SK-N-SH (cell line): ENCODE results near the gene TMEM140. TPM values are rescaled to one million over a fixed set of nuclear protein-coding genes. Genes with fewer than 3 reads are reported as not detected.

Experiments
- CTCF ChIA-PET: fragments of 300-600, 350-600 bp; formaldehyde crosslinking; extraction: SDS; loops from one replicate; lab custom pipeline; 2021; lab: Yijun Ruan, JAX
- POLR2A ChIA-PET: fragments of 350-600 bp; sonication (Branson Sonifier 250); formaldehyde crosslinking; extraction: SDS; loops from one replicate; lab custom pipeline; 2020; ENCODE audit warnings: antibody characterized with exemption, inconsistent platforms; lab: Yijun Ruan, JAX
- DNase-seq: peaks from one replicate; pipeline ENCODE4 v3.0.0; 2012
- H2AFZ ChIP-seq: fragments of 200-600 bp; sonication (generic); 2 replicates; pipeline ENCODE4 v1.8.1; 2016; ENCODE audit warnings: antibody characterized with exemption, mild to moderate bottlenecking, low read depth
- H3F3A ChIP-seq: fragments of 200-600 bp; sonication (generic); replicated peaks from 2 replicates; pipeline ENCODE3; 2016; ENCODE audit warnings: antibody characterized with exemption, mild to moderate bottlenecking; ENCODE audit not compliant: insufficient read depth
- H3K27ac ChIP-seq, 2 experiments: fragments of 200-500 bp in 1 of 2; fragments of 200-600 bp in 1 of 2; sonication (Bioruptor generic) in 1 of 2; sonication (generic), shearing (Covaris generic) in 1 of 2; 2 replicates each; pipeline versions ENCODE4 v1.5.1 to v1.6.1; 2014 to 2016; ENCODE audit warnings: low read depth in 2 of 2, inconsistent platforms in 1 of 2, low read length in 1 of 2, mild to moderate bottlenecking in 1 of 2, mixed read lengths in 1 of 2
- H3K27me3 ChIP-seq: fragments of 200-600 bp; sonication (generic), shearing (Covaris generic); 2 replicates; pipeline ENCODE4 v1.6.1; 2016; ENCODE audit warnings: mixed run types; ENCODE audit not compliant: insufficient read depth
- H3K36me3 ChIP-seq, 2 experiments: fragments of 200-500 bp in 1 of 2; fragments of 200-600 bp in 1 of 2; sonication (Bioruptor generic) in 1 of 2; sonication (generic) in 1 of 2; replicated peaks in 1 of 2; 2 replicates each; pipeline versions ENCODE3 to v1.5.1; 2014 to 2016; ENCODE audit warnings: low read length in 1 of 2, mild to moderate bottlenecking in 1 of 2; ENCODE audit not compliant: insufficient read depth in 2 of 2, control insufficient read depth in 1 of 2
- H3K4me1 ChIP-seq, 2 experiments: fragments of 200-500 bp in 1 of 2; fragments of 200-600 bp in 1 of 2; sonication (Bioruptor generic) in 1 of 2; sonication (generic), shearing (Covaris generic) in 1 of 2; 2 replicates each; pipeline versions ENCODE4 v1.5.1 to v1.6.1; 2014 to 2016; ENCODE audit warnings: low read depth in 1 of 2, low read length in 1 of 2, mixed run types in 1 of 2; ENCODE audit not compliant: insufficient read depth in 2 of 2, control insufficient read depth in 1 of 2
- H3K4me2 ChIP-seq: fragments of 200-600 bp; sonication (generic), shearing (Covaris generic); 2 replicates; pipeline ENCODE4 v1.6.1; 2017; ENCODE audit warnings: mixed run types
- H3K4me3 ChIP-seq, 2 experiments: fragments of 200-500 bp in 1 of 2; fragments of 200-600 bp in 1 of 2; sonication (Bioruptor generic) in 1 of 2; sonication (generic), shearing (Covaris generic) in 1 of 2; 2 replicates each; pipeline versions ENCODE4 v1.5.1 to v1.8.1; 2014 to 2016; ENCODE audit warnings: low read depth in 2 of 2, inconsistent platforms in 1 of 2, low read length in 1 of 2, mild to moderate bottlenecking in 1 of 2, mixed read lengths in 1 of 2, moderate library complexity in 1 of 2
- H3K79me2 ChIP-seq: fragments of 200-600 bp; sonication (generic); 2 replicates; pipeline ENCODE4 v1.8.1; 2017; ENCODE audit warnings: mild to moderate bottlenecking; ENCODE audit not compliant: insufficient read depth
- H3K9ac ChIP-seq: fragments of 200-600 bp; sonication (generic); 2 replicates; pipeline ENCODE4 v1.6.1; 2017; ENCODE audit warnings: mixed run types
- H3K9me2 ChIP-seq: fragments of 200-600 bp; sonication (generic); 2 replicates; pipeline ENCODE4 v1.6.1; 2017; ENCODE audit warnings: mixed run types
- H3K9me3 ChIP-seq: fragments of 200-600 bp; sonication (generic); 2 replicates; pipeline ENCODE4 v1.6.1; 2017; ENCODE audit warnings: mixed run types, mild to moderate bottlenecking, moderate library complexity
- H4K20me1 ChIP-seq: fragments of 200-600 bp; sonication (generic); 2 replicates; pipeline ENCODE4 v1.6.1; 2017; ENCODE audit warnings: mild to moderate bottlenecking, mixed run types; ENCODE audit not compliant: insufficient read depth
- CHD2 ChIP-seq: fragments of 150-350 bp; IDR thresholded peaks from 2 replicates; pipeline ENCODE4 v1.6.1; 2018; ENCODE audit warnings: low read length; ENCODE audit not compliant: partially characterized antibody
- EP300 ChIP-seq, 2 experiments: IDR thresholded peaks; 2 replicates each; pipeline versions ENCODE4 v1.4.0 to v1.6.1; 2012; ENCODE audit warnings: borderline replicate concordance in 1 of 2, low read depth in 1 of 2, low read length in 1 of 2
- EZH2phosphoT487 ChIP-seq: fragments of 200-600 bp; sonication (generic); IDR thresholded peaks from 2 replicates; pipeline ENCODE4 v1.6.1; 2017; ENCODE audit warnings: low read depth, mixed run types, mild to moderate bottlenecking, antibody characterized with exemption, moderate library complexity, borderline replicate concordance
- FOSL2 ChIP-seq: IDR thresholded peaks from 2 replicates; pipeline ENCODE4 v1.4.0; 2012; ENCODE audit warnings: low read depth, mild to moderate bottlenecking, moderate library complexity, borderline replicate concordance
- FOXJ3 ChIP-seq: sonication (generic); formaldehyde crosslinking; IDR thresholded peaks from 2 replicates; pipeline ENCODE4 v1.5.1; 2020; ENCODE audit warnings: mild to moderate bottlenecking, missing genetic modification reagents
- FOXM1 ChIP-seq: IDR thresholded peaks from 2 replicates; pipeline ENCODE4 v1.4.0; 2012; ENCODE audit warnings: low read depth, mild to moderate bottlenecking
- JUND ChIP-seq: IDR thresholded peaks from 2 replicates; pipeline ENCODE4 v1.4.0; 2012
- MAX ChIP-seq: IDR thresholded peaks from 2 replicates; pipeline ENCODE4 v1.4.0; 2012; ENCODE audit warnings: low read depth
- MEF2A ChIP-seq: IDR thresholded peaks from 2 replicates; pipeline ENCODE4 v1.4.0; 2012; ENCODE audit warnings: low read depth, borderline replicate concordance
- NFIC ChIP-seq: IDR thresholded peaks from 2 replicates; pipeline ENCODE4 v1.4.0; 2012; ENCODE audit warnings: borderline replicate concordance
- RCOR1 ChIP-seq: fragments of 150-350 bp; IDR thresholded peaks from 2 replicates; pipeline ENCODE4 v1.6.1; 2017; ENCODE audit warnings: antibody characterized with exemption, low read length
- RFX5 ChIP-seq: IDR thresholded peaks from 2 replicates; pipeline ENCODE4 v1.6.1; 2012; ENCODE audit warnings: mild to moderate bottlenecking, improper control_type of control experiment, low read length
- SIN3A ChIP-seq: IDR thresholded peaks from 2 replicates; pipeline ENCODE4 v1.6.1; 2012; ENCODE audit warnings: low read depth, mild to moderate bottlenecking, low read length, moderate library complexity, borderline replicate concordance
- SMC3 ChIP-seq: IDR thresholded peaks from 2 replicates; pipeline ENCODE4 v1.6.1; 2012; ENCODE audit warnings: low read depth, low read length, improper control_type of control experiment
- TAF1 ChIP-seq: IDR thresholded peaks from 2 replicates; pipeline ENCODE4 v1.6.1; 2012; ENCODE audit warnings: low read depth, mild to moderate bottlenecking, low read length, moderate library complexity, borderline replicate concordance
- TEAD4 ChIP-seq: IDR thresholded peaks from 2 replicates; pipeline ENCODE4 v1.4.0; 2012; ENCODE audit warnings: mild to moderate bottlenecking, borderline replicate concordance; ENCODE audit not compliant: insufficient read depth
- YY1 ChIP-seq: IDR thresholded peaks from 2 replicates; pipeline ENCODE4 v1.4.0; 2012; ENCODE audit warnings: low read depth, mild to moderate bottlenecking
- ZBTB33 ChIP-seq: IDR thresholded peaks from 2 replicates; pipeline ENCODE4 v1.4.0; 2012; ENCODE audit warnings: low read depth, borderline replicate concordance
- WGBS: methylation state at CpG from one replicate; pipeline ENCODE4 v1.1.6; 2017; ENCODE audit warnings: low lambda C conversion rate; 5-methylcytosine and 5-hydroxymethylcytosine counted together
- polyA plus RNA-seq, 3 experiments: library from polyadenylated mRNA; depleted of rRNA; stranded (reverse); fragments of >200 nt; gene quantifications; 2 replicates each; pipeline ENCODE4 v1.2.3, GENCODE V29; 2012
- TF ChIP-seq, protein P1 (sequence below): fragments of 150-350 bp; IDR thresholded peaks from 2 replicates; pipeline ENCODE4 v1.6.1; 2017; ENCODE audit warnings: antibody characterized with exemption, low read length, low read depth, borderline replicate concordance
- TF ChIP-seq, protein P2 (sequence below): fragments of 200-600 bp; sonication (generic); IDR thresholded peaks from 2 replicates; pipeline ENCODE4 v1.6.1; 2017; ENCODE audit warnings: antibody characterized with exemption, mild to moderate bottlenecking, moderate library complexity

TMEM140 gene
- polyA plus RNA-seq, 1 of the 3 experiments (the other 2 are of a cell fraction), result 0.12 TPM

DNA sequence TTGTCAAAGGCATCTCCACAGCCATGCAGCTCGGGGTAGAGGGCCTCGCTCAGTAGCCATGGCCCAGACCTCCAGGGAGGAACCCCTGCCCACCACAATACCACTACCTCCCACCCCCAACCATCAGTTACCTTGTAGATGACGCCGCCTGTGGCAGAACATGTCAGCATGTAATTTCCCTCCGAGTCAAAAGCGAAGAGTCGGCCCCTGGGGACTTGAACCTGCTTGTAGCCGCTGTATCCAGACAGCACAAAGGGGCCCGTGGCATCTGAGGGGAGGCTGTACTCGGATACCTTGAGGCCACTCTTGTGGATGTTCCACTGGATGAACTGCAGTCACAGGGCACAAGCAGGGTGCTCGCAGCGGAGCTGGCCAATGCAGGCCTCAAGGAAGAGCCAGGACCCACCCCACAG, 39.0 kb downstream of the TMEM140 start:
- TF ChIP-seq MEF2A (no peak), RCOR1 (no peak), SMC3 (no peak), YY1 (no peak), EP300 (IDR thresholded peaks at IDR 0.05; ENCODE audit: borderline replicate concordance in 1 of 2, low read depth in 1 of 2, low read length in 1 of 2) (no peak), ZBTB33 (no peak), SIN3A (no peak), FOXM1 (no peak), JUND (no peak), TEAD4 (no peak), NFIC (no peak), FOSL2 (no peak)
- TF ChIP-seq, protein P1, sequence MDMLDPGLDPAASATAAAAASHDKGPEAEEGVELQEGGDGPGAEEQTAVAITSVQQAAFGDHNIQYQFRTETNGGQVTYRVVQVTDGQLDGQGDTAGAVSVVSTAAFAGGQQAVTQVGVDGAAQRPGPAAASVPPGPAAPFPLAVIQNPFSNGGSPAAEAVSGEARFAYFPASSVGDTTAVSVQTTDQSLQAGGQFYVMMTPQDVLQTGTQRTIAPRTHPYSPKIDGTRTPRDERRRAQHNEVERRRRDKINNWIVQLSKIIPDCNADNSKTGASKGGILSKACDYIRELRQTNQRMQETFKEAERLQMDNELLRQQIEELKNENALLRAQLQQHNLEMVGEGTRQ, result no peak
- TF ChIP-seq, all 33 proteins: peak for 0
- Histone ChIP-seq H3K9me2 (no peaks in the 10 kb centered on the region), H3K4me3 (no peak overlapping the region), H3K9me3 (peaks cover 8% of the 10 kb centered on the region), H4K20me1 (no peaks in the 10 kb centered on the region), H3K9ac (no peak overlapping the region), H3K4me2 (no peak overlapping the region), H3K27ac (no peak overlapping the region), H3F3A (no peaks in the 10 kb centered on the region), H3K27me3 (no peaks in the 10 kb centered on the region), H3K4me1 (peaks cover 0 to 10% of the 10 kb centered on the region in 2 experiments; a peak in 2 of 4 replicates), H2AFZ (no peak overlapping the region), H3K36me3 (peaks cover 14 to 46% of the 10 kb centered on the region in 2 experiments), H3K79me2 (no peaks in the 10 kb centered on the region)
- no peak for DNase-seq
- POLR2A ChIA-PET, result no interaction called here
- 78% methylated on average over 9 of the region's 12 CpGs for WGBS
- CTCF ChIA-PET, result interaction anchor here (1.0 to 1.3 kb wide), 2 partner anchors 16 to 149 kb away, joined by 3 to 5 read pairs; partner anchors contain the start of gene CYREN

GRCh38 chr7:135188298-135188984, 40.6 kb downstream of the TMEM140 start:
- ChIA-PET CTCF (interaction anchor here (1.0 to 2.3 kb wide), 5 partner anchors 8 to 31 kb away, joined by 3 to 6 read pairs (median 3); partner anchors contain the start of gene CYREN), POLR2A (interaction anchor here (1.1 kb wide), 1 partner anchor 23 kb away, joined by 4 read pairs; the partner anchor contains the start of gene WDR91)
- Histone ChIP-seq H3K27ac (no peak overlapping the region), H3K4me3 (no peak overlapping the region), H4K20me1 (no peaks in the 10 kb centered on the region), H3K36me3 (peaks cover 5 to 50% of the 10 kb centered on the region in 2 experiments), H3K9me3 (no peaks in the 10 kb centered on the region), H3K4me2 (no peak overlapping the region), H3K4me1 (peaks cover 0 to 10% of the 10 kb centered on the region in 2 experiments; a peak in 2 of 4 replicates), H3K9ac (no peak overlapping the region), H3K9me2 (no peaks in the 10 kb centered on the region), H2AFZ (no peak overlapping the region), H3K79me2 (no peaks in the 10 kb centered on the region), H3F3A (no peaks in the 10 kb centered on the region), H3K27me3 (no peaks in the 10 kb centered on the region)
- WGBS, result 88% methylated on average over 12 of the region's 12 CpGs
- no peak for DNase-seq
- TF ChIP-seq SIN3A (no peak), FOXJ3 (no peak), FOSL2 (no peak), FOXM1 (no peak), CHD2 (no peak), EZH2phosphoT487 (no peak), MAX (no peak), RFX5 (no peak), NFIC (no peak), TAF1 (no peak)
- TF ChIP-seq, protein P2, sequence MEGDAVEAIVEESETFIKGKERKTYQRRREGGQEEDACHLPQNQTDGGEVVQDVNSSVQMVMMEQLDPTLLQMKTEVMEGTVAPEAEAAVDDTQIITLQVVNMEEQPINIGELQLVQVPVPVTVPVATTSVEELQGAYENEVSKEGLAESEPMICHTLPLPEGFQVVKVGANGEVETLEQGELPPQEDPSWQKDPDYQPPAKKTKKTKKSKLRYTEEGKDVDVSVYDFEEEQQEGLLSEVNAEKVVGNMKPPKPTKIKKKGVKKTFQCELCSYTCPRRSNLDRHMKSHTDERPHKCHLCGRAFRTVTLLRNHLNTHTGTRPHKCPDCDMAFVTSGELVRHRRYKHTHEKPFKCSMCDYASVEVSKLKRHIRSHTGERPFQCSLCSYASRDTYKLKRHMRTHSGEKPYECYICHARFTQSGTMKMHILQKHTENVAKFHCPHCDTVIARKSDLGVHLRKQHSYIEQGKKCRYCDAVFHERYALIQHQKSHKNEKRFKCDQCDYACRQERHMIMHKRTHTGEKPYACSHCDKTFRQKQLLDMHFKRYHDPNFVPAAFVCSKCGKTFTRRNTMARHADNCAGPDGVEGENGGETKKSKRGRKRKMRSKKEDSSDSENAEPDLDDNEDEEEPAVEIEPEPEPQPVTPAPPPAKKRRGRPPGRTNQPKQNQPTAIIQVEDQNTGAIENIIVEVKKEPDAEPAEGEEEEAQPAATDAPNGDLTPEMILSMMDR, result no peak
